AG04449 (cell line): ENCODE results near the gene COPS8.

Experiments used
- CTCF ChIA-PET: fragments of 350-600 bp; formaldehyde crosslinking; extraction: SDS; loops from one replicate; lab custom pipeline; 2021; ENCODE audit warnings: antibody characterized with exemption; lab: Yijun Ruan, JAX
- POLR2A ChIA-PET: fragments of 400-600, 350-600 bp; formaldehyde crosslinking; extraction: SDS; loops from one replicate; lab custom pipeline; 2020; ENCODE audit warnings: antibody characterized with exemption, inconsistent platforms; lab: Yijun Ruan, JAX
- DNase-seq: peaks from one replicate; pipeline ENCODE4 v3.0.0-alpha.2; 2010; ENCODE audit warnings: low read depth, low spot score
- H3K4me3 ChIP-seq: 2 replicates; pipeline ENCODE4 v1.5.1; 2011; ENCODE audit warnings: low read depth, mild to moderate bottlenecking, control low read depth, low read length
- TF ChIP-seq, protein P1 (sequence below): IDR thresholded peaks from one replicate; pipeline ENCODE4 v1.5.1; 2011; ENCODE audit warnings: mild to moderate bottlenecking, moderate library complexity, low read length, control low read depth, inconsistent platforms; ENCODE audit not compliant: insufficient read depth; ENCODE audit errors: missing control alignments

The COPS8 gene

DNA sequence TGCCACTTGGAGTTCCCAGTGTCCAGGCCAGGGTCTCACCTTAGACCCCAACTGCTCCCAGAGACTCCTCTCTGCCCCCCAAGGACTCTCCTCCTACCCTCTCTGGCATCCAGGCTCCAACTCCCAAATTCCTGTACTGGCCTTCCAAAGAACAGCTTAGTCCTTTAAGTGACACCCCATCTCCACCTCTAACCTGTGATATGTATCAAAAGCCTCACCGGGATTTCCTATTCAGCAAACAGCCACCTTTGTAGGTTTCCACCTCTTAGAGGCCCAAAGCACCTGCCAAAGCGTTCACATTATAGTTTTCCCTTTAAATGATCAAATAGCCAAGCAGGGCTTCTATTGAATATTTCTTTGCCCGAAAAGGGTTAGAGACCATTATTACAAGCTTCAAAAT is 2.7 kb upstream of the COPS8 start:
- ChIA-PET POLR2A (no interaction called here), CTCF (no interaction called here)
- TF ChIP-seq, protein P1, sequence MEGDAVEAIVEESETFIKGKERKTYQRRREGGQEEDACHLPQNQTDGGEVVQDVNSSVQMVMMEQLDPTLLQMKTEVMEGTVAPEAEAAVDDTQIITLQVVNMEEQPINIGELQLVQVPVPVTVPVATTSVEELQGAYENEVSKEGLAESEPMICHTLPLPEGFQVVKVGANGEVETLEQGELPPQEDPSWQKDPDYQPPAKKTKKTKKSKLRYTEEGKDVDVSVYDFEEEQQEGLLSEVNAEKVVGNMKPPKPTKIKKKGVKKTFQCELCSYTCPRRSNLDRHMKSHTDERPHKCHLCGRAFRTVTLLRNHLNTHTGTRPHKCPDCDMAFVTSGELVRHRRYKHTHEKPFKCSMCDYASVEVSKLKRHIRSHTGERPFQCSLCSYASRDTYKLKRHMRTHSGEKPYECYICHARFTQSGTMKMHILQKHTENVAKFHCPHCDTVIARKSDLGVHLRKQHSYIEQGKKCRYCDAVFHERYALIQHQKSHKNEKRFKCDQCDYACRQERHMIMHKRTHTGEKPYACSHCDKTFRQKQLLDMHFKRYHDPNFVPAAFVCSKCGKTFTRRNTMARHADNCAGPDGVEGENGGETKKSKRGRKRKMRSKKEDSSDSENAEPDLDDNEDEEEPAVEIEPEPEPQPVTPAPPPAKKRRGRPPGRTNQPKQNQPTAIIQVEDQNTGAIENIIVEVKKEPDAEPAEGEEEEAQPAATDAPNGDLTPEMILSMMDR, result no peak
- no peak overlapping the region for H3K4me3 ChIP-seq
- no peak for DNase-seq

DNA sequence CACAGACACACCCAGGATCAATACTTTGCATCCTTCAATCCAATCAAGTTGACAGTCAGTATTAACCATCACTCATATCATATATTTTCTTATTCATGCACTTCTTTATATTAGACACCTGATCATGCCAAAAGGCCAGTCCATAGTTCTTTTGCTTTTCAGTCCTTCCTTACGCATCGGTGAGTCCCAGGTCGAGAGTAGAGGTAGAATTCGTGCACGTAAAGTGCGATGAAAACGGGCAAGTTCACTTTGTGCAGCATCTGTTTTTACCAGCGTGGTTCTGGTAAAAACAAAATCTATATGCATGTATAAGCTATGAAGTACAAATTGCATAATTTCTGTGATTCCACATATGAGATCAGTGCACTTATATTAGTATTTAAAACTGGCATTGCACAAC is 1.2 kb upstream of the COPS8 start:
- H3K4me3 ChIP-seq, result peak overlapping the region; percentile 83
- ChIA-PET POLR2A (no interaction called here), CTCF (interaction anchor here (0.8 to 4.0 kb wide), 8 partner anchors 10 to 906 kb away, joined by 3 to 44 read pairs (median 6); no protein-coding TSS in a partner anchor)
- no peak for DNase-seq
- TF ChIP-seq, protein P1, result no peak

DNA sequence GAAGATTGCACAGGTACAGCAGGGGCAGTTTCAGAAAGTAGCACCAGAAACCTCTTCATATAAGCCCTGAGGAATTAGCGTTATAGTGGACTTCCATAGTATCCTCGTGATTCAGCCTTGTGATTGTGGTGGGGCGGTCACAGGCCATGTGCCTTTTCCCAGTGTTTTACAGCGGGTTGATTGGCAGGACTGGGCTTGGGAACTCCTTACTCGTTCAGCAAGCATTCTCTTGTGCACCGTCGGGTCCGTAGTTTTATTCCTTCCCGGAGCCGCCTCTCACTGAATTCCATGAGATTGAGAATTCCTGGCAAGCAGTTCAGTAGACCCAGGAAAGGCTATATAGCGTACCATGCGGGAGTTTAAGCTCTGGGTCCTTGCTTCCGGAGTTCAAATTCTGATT is 5.2 kb downstream of the COPS8 start:
- TF ChIP-seq, protein P1, result no peak
- POLR2A ChIA-PET, result no interaction called here
- CTCF ChIA-PET, result interaction anchor here (1.4 to 7.6 kb wide), 2 partner anchors 331 to 482 kb away, joined by 3 to 85 read pairs; no protein-coding TSS in a partner anchor
- DNase-seq, result no peak
- H3K4me3 ChIP-seq, result no peak overlapping the region

DNA sequence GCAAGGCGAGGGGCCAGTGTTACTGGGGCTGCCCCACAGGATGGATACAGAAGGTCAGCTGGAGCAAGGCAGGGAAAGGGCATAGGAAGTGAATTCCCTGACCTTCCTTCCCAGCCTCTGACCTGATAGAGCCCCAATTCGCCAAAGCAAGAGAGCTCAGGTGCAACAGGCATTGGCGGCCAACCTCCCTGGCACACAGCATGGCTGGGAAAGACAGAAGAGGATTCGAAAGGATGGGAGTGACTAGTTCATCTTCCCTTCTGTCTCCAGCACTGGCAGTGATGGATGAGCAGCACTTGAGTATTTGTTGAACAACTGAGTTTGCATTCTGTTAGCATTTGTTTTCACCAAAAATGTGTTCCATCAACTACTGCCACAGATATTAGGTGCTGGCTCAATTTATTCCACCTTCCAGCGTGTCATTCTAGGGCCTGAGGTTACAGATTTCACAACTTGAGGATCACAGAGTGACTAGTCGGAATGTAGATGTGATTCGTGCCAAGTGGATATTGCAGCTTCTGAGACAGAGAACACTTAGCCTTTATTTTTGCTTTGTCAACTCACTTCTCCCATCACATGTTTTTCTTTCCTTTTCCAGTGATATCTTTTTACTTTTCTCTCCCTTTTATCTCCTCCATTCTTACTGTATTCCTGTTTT is 6.2 kb downstream of the COPS8 start:
- TF ChIP-seq, protein P1, result no peak
- ChIA-PET CTCF (interaction anchor here (2.1 to 7.6 kb wide), 2 partner anchors 28 to 481 kb away, joined by 4 to 85 read pairs; no protein-coding TSS in a partner anchor), POLR2A (no interaction called here)
- no peak overlapping the region for H3K4me3 ChIP-seq
- DNase-seq, result no peak

DNA sequence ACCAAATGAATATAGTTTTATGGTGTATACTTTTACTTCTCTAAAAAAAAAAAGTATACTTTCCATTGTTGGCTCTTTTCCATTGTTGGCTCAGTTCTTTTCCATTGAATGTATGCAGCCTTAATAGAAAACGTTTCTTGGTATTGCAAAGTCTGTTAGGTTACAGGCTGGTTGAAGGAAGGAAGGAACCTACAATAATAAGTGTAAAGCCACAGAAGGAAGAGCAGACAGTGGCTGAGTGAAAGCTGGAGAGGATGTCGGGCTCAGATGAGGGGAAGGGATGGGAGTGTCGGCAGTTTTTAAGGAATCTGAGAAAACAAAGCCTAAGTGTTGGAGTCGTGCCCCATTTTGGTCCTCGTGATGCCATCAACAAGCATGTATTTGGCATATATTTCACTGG is 6.8 kb downstream of the COPS8 start:
- CTCF ChIA-PET, result interaction anchor here (1.0 to 7.6 kb wide), 7 partner anchors 17 to 480 kb away, joined by 3 to 85 read pairs (median 4); no protein-coding TSS in a partner anchor
- POLR2A ChIA-PET, result no interaction called here
- H3K4me3 ChIP-seq, result no peak overlapping the region
- no peak for DNase-seq
- TF ChIP-seq, protein P1, result no peak

DNA sequence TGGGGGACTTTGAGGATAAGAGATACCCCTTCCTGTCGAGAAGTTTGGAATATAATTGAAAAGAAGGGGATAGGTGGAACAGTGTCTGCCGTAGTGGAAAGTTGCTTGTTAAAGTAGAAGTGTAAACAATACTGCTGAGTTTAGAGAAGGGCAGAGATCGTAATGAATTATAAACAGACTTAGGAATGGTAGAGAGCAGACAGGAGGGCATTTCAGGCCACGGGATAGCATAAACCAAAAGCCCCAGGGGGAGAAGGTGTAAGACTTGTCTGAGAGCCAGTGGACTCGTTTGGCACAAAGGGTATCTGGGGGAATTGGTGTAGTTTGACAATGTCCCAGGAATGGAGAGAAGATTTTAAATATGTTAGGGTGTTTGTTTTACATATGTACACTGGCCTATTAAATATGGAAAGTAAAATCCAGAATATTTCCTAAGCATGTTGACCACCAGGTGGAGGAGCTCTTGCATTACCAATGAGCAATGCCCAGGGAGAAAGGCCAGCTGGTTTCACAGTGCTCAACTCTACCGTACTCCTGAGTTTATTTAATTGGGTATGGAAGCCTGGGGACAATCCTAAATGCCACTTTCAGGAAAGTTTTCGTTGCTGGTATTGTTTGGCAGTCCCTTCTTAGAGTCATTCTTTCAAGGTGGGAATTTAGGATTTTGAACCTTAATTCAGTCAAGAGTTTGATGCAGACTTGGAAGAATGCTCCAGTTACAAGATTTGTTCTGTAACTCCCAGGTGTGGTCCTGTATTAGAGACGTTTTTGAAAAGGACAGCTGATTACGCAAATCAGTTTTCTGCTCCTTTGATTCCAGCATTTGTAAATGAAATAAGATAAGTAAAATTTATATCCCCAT is 7.5 kb downstream of the COPS8 start:
- CTCF ChIA-PET, result interaction anchor here (0.8 to 7.6 kb wide), 17 partner anchors 8 to 489 kb away, joined by 3 to 85 read pairs (median 4); no protein-coding TSS in a partner anchor
- POLR2A ChIA-PET, result no interaction called here
- H3K4me3 ChIP-seq, result no peak overlapping the region
- TF ChIP-seq, protein P1, result peak; percentile 60
- DNase-seq, result no peak
